IPS DF 4.7 (cell line): ENCODE data around the gene PI4KA.

Experiments used
- DNase-seq: peaks from one replicate; pipeline ENCODE4 v3.0.0-alpha.2; 2013; ENCODE audit warnings: low spot score; ENCODE audit errors: extremely low read depth

Gene PI4KA

GRCh38 chr22:20816559-20816958 is 42.1 kb downstream of the PI4KA start:
- DNase-seq: no peak

GRCh38 chr22:20815477-20816050 is 43.0 kb downstream of the PI4KA start:
- no peak for DNase-seq

GRCh38 chr22:20814221-20814808 is 44.3 kb downstream of the PI4KA start:
- DNase-seq: no peak

- no peak for DNase-seq
Observed at GRCh38 chr22:20813056-20813455, 45.6 kb downstream of the PI4KA start.

GRCh38 chr22:20811971-20812660 is 46.5 kb downstream of the PI4KA start:
- DNase-seq: no peak

- no peak for DNase-seq
Observed at GRCh38 chr22:20811171-20811570, 47.4 kb downstream of the PI4KA start.

GRCh38 chr22:20810645-20811044 is 48.0 kb downstream of the PI4KA start:
- no peak for DNase-seq

- no peak for DNase-seq
Observed at GRCh38 chr22:20809538-20810185, 48.9 kb downstream of the PI4KA start.

GRCh38 chr22:20808844-20809243 is 49.8 kb downstream of the PI4KA start:
- no peak for DNase-seq

GRCh38 chr22:20807315-20807752 is 51.3 kb downstream of the PI4KA start:
- no peak for DNase-seq

- DNase-seq: no peak
Observed at GRCh38 chr22:20805972-20806471, 52.6 kb downstream of the PI4KA start.

GRCh38 chr22:20804650-20805049 is 54.0 kb downstream of the PI4KA start:
- DNase-seq: no peak

- DNase-seq: peak; percentile 33
Observed at GRCh38 chr22:20803696-20804324, 54.8 kb downstream of the PI4KA start.

GRCh38 chr22:20802922-20803553 is 55.6 kb downstream of the PI4KA start:
- no peak for DNase-seq

- no peak for DNase-seq
Observed at GRCh38 chr22:20802452-20802851, 56.2 kb downstream of the PI4KA start.

GRCh38 chr22:20799449-20799848 is 59.2 kb downstream of the PI4KA start:
- no peak for DNase-seq

- DNase-seq: no peak
Observed at GRCh38 chr22:20798974-20799373, 59.6 kb downstream of the PI4KA start.

- no peak for DNase-seq
Observed at GRCh38 chr22:20798218-20798617, 60.4 kb downstream of the PI4KA start.

GRCh38 chr22:20796731-20797130 is 61.9 kb downstream of the PI4KA start:
- DNase-seq: no peak

- DNase-seq: no peak
Observed at GRCh38 chr22:20794650-20795413, 63.8 kb downstream of the PI4KA start.
